HG02943 (cell line): ENCODE results near the gene PRPF6.

ENCODE experiments used
- ATAC-seq: cut with Tn5 transposase; IDR thresholded peaks from one replicate; pipeline ENCODE4 v1.9.1; 2021; ENCODE audit warnings: mild to moderate bottlenecking, low read depth, moderate library complexity; ENCODE audit not compliant: unreplicated experiment

Gene PRPF6

DNA sequence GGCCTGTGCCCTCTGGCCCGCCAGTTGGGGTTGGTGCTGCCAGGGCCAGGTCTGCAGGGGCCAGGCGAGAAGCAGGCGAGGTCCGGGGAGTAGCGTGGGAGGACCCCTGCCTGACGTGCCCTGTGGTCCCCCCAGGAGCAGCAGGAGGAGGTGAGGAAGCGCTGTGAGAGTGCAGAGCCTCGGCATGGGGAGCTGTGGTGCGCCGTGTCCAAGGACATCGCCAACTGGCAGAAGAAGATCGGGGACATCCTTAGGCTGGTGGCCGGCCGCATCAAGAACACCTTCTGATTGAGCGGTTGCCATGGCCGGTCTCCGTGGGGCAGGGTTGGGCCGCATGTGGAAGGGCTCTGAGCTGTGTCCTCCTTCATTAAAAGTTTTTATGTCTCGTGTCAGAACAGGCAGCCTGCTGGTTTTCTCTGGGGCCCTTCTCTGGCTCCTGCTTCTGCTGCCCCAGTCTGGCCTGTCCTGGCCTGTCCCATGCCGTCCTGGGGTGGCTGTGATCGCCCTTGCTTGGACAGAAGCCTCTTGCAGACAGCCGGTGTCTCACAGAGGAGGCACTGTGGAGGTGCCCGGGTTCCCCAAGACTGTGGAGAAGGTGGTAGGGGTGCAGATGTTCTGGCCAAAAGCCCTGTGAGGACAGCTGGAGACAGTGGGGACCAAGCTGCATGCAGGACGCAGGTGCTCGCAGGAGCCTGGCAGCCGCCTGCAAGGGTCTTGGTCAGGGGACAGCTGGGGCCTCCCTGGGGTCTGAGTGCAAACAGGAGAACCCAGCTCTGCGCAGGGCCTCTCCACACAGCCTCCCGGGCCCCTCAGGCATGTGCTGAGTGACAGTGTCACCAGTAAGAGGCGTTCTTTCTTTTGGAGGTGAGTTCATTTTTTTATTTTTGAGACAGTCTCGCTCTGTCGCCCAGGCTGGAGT is 52.0 kb downstream of the PRPF6 start:
- no peak for ATAC-seq

- no peak for ATAC-seq
These were observed 53.1 kb downstream of the PRPF6 start for GRCh38 chr20:64033981-64034493.

DNA sequence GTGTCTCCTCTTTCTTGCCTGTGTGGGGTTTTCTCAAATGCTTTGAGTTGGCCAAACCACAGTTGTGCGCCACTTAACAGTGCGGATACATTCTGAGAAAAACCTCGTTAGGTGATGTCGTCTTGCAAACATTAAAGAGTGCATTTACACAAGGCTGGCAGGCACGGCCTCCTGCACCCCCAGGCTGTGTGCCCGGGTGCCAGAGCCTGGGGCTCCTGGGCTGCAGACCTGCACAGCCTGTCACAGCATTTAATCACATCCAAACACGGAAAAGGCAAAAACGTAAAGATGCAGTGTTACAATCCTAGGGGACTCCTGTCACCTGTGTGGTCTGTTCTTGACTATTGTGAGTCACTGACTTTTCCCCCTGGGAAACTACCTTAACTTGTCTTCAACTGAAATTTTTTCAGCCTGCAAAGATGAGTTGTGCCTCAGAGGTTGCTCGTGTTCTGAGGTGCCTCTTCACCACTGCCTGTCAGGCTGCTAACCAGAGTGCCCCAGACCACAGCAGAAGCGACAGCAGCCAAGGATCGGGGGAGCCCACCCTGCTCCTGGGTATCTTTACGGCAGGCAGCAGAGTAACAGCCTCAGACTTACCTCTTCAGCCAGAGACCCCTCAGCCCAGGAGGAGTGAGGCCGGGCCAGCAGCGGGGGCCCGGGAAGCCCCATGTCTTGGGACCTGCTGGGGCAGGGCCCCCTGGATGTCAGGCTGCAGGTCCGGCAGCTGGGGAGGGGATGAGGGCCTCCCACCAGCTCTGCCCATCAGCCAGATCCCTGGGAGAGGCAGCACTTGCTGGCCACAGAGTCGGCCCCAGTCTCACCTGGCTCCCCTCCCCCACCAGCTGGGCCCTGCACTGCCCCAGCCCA is 54.4 kb downstream of the PRPF6 start:
- ATAC-seq, result no peak

- no peak for ATAC-seq
These were observed 55.0 kb downstream of the PRPF6 start, which contains the start of gene C20orf204 for GRCh38 chr20:64035933-64036345. TSS of gene C20orf204 (plus strand) at chr20:64036182. CDS start at chr20:64036324, 142 bp downstream.

- no peak for ATAC-seq
These were observed 55.6 kb downstream of the PRPF6 start for GRCh38 chr20:64036346-64037198.

DNA sequence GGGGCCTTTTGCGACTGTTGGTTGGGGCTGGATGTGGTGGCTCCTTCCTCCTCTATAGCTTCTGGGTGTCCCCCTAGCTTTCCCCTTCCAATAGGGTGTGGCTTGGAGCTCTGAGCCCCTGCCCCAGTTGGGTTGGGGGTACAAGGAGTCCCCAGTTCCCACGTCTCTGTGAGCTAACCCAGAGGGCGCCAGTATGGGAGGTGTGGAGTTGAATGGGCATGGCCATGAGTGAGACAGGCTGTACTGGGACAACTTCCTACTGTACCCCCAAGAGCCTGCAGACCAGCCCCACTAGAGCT is 56.2 kb downstream of the PRPF6 start:
- no peak for ATAC-seq

DNA sequence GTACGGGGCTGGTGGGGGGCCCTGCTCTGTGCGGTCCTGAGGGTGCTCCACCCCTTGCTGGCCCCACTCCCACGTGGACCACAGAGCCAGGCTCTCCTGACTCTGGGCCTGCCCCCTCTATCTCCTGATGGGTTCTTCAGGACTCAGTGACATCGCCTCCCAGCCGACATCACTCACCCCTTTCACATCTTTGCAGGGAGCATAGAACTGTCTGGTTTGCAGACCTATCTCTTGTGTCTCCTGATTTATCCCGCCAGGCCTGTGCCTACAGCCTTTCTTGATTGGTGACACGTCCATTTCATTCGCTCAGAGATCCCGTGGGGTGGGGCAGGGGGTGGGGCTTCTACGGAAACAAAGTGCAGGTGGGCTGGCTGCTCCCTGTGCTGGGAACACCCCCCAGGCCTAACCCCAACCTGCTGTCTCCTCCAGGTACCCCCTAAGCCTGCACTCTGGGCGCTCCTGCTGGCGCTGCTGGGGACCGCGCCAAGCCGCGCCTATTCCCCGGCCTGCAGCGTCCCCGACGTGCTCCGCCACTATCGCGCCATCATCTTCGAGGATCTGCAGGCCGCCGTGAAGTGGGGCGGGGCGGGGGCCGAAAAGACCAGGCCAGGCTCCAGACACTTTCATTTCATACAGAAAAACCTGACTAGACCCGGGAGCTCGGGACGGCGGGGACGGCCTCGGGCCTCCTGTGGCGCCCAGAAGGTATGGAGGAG is 56.7 kb downstream of the PRPF6 start:
- no peak for ATAC-seq

GRCh38 chr20:64038224-64038564 is 57.3 kb downstream of the PRPF6 start:
- ATAC-seq, result no peak

- no peak for ATAC-seq
These were observed 57.8 kb downstream of the PRPF6 start for GRCh38 chr20:64038565-64039292.

DNA sequence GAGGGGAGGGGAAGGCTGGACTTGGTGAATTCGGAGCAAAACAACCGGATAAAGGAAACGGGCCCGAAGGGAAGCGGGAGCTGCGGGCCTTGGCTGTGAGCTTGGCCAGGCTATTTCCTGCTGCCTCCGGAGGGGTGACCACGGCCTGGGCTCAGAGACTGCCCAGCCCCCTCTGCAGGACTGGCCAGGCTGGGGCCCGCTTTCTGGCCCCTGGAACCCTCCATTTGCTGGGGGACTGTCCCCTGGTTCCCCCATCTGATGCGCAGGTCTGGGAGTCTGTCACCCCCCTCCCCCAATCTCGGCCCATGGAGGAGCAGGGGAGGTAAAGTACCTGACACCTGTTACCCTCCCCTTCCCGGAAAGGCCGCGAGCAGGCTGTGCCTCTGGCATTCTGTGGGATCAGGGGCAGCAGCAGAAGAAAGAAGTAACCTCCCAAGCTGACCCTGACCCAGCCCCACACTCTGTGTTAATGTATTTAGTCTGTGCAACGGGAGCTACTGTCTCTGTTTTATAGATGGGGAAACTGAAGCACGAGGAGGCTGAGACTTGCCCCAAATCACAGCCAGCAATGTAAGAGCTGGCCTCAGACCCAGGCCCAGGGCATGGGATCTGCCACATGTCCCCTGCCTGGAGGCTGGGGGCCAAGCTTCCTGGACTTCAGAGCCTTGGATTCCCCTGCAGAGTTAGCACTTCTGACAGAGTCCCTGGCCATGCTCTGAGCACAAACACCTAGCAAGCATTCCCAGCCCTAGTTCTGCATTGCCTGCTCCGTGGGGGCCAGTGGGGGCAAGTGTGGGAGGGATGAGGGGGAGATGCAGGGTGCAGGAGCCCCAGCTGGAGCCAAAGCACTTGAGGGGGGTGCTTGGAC is 58.6 kb downstream of the PRPF6 start:
- no peak for ATAC-seq

- ATAC-seq, result no peak
These were observed 59.5 kb downstream of the PRPF6 start for GRCh38 chr20:64040231-64041039.

- no peak for ATAC-seq
These were observed 60.3 kb downstream of the PRPF6 start for GRCh38 chr20:64041040-64041780.

DNA sequence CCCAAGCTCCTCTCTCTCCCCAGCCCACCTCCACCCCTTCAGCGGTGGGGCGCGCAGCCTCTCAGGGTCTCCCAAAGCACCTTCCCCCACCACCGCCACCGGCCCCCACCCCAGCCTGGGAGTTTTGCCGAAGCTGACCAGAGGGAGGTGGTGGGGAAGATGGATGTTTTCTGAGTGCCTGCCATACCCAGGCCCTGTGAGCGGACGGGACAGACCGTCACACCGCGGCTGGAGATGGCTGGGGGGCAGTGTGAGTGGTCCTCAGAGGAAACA is 60.8 kb downstream of the PRPF6 start:
- ATAC-seq, result no peak

GRCh38 chr20:64042054-64042781 is 61.3 kb downstream of the PRPF6 start:
- no peak for ATAC-seq

GRCh38 chr20:64043768-64044167 is 62.8 kb downstream of the PRPF6 start:
- ATAC-seq, result no peak

GRCh38 chr20:64044484-64045247 is 63.7 kb downstream of the PRPF6 start:
- no peak for ATAC-seq
